GM12872 (cell line): ENCODE data around the gene PTGS1.

Experiments
- TF ChIP-seq, protein P1 (sequence below): IDR thresholded peaks from 3 replicates; pipeline ENCODE4 v1.5.1; 2011; ENCODE audit warnings: low read depth, mild to moderate bottlenecking, low read length, moderate library complexity; ENCODE audit not compliant: insufficient read depth

PTGS1 gene

DNA sequence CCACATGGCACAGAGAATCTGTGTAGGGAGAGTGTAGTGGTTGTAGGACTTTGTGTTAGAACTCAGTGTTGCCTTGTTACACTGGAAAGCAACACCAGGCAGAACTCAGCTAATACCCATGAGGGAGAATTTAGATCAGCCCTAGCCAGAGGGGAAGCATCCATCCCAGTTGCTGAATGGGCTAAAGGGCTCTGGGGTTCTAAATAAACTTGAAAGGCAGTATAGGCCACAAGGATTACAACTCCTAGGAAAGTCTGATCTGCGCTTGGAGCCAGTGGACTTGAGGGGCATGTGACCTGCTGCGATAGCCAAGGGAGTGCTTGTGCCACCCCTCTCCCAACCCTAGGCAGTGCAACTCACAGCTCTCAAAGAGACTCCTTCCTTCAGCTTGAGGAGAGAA lies 26.9 kb downstream of the PTGS1 start:
- TF ChIP-seq, protein P1, sequence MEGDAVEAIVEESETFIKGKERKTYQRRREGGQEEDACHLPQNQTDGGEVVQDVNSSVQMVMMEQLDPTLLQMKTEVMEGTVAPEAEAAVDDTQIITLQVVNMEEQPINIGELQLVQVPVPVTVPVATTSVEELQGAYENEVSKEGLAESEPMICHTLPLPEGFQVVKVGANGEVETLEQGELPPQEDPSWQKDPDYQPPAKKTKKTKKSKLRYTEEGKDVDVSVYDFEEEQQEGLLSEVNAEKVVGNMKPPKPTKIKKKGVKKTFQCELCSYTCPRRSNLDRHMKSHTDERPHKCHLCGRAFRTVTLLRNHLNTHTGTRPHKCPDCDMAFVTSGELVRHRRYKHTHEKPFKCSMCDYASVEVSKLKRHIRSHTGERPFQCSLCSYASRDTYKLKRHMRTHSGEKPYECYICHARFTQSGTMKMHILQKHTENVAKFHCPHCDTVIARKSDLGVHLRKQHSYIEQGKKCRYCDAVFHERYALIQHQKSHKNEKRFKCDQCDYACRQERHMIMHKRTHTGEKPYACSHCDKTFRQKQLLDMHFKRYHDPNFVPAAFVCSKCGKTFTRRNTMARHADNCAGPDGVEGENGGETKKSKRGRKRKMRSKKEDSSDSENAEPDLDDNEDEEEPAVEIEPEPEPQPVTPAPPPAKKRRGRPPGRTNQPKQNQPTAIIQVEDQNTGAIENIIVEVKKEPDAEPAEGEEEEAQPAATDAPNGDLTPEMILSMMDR = no peak

DNA sequence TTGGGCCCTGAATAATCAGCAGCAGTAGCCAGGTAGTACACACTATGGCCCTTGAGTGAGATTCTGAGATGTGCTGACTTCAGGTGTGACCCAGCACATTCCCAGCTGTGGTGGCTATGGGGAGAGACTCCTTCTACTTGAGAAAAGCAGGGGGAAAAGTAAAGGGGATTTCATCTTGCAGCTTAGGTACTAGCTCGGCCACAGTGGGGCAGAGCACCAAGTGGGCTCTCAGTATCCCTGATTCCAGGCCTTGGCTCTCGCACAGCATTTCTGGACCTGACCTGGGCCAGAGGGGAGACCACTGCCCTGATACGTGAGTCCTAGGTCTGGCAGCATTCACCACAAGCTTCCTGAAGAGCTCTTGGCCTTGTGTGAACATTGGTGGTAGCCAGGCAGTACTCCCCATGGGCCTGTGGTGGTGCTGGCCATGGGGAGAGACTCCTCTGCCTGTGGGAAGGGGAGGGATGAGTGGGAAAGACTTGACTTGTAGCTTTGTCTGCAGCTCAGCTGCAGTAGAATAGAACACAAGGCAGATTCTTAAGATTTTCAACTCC lies 27.6 kb downstream of the PTGS1 start:
- TF ChIP-seq, protein P1 = no peak

DNA sequence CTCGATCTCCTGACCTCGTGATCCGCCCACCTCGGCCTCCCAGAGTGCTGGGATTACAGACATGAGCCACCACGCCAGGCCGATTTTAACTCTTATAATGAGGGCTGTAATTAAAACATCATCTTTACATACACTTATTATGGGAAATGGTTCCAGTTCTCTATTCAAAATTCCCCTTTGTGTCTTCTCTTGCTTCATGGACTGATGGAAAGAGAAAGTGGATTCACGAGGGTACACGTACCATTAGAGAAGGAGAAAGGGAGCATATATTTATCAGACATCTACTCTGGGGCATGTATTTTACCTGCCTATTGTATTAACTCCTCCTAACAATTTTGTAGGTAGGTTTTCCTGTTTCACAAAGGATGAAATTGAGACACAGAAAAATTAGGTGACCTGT lies 31.1 kb downstream of the PTGS1 start:
- TF ChIP-seq, protein P1 = no peak

DNA sequence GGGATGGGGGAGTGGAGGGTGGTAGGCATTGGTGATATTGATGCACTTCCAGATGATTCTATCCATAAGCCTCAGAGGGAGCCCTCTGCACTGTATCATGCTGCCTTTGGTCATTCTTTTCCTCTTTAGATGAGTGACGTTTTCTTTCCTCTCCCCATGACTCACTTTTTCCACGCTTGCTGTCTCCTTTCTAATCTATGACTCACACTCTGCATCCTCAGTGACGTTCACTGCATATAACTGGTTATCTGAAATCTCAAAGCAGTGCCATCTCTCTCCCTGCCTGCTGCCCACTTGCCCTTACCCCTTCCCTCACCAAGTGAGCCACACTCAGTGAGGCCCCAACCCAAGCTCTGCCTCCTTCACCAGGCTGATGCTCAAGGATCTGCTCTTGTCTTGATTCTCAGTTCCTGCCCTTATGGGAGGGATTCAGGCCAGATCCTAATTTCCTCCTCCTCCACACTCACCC lies 31.6 kb downstream of the PTGS1 start:
- TF ChIP-seq, protein P1 = no peak

DNA sequence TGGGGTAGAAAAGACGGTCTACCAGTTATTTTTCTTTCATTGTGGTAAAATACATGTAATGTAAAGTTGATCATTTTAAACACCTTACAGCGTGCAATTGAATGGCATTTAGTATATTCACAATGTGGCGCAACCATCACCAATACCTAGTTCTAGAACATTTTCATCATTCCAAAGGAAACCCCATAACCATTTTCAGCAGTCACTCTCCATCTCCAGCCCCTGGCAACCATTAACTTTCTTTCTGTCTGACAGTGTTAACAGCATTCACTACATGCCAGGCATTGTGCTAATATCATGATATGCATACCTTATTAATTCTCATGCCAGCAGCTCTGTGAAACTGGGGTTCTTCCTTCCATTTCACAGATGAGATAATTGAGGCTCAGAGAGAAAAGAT lies 32.0 kb downstream of the PTGS1 start:
- TF ChIP-seq, protein P1 = no peak

DNA sequence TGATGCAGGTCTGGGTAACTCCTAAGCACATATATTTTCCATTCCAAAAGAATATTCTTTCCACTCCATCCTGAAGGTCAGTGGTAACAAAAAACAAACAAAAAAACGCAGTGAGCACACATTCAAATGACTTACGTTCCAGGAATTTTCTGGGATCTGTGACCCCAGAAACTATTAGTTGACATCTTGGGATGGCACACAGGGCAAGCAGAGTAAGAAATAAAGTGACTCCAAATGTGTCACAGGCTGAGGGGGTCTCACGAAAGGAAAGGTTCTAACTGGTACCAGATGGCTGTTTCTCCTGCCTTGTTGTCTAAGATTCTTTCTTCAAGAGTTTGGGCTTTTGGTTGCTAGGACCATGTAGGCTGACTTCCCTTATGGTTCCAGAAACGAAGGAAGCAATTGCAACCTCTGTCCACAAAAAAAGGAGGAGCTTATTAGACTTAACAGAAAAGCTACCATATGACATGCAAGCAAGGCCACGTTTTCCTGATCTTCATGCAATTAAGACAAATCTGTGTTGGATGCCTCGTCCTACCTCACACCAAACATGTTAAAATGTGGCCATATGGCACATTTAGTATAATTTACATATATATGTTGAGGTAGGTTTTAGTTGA lies 32.7 kb downstream of the PTGS1 start:
- TF ChIP-seq, protein P1 = no peak

DNA sequence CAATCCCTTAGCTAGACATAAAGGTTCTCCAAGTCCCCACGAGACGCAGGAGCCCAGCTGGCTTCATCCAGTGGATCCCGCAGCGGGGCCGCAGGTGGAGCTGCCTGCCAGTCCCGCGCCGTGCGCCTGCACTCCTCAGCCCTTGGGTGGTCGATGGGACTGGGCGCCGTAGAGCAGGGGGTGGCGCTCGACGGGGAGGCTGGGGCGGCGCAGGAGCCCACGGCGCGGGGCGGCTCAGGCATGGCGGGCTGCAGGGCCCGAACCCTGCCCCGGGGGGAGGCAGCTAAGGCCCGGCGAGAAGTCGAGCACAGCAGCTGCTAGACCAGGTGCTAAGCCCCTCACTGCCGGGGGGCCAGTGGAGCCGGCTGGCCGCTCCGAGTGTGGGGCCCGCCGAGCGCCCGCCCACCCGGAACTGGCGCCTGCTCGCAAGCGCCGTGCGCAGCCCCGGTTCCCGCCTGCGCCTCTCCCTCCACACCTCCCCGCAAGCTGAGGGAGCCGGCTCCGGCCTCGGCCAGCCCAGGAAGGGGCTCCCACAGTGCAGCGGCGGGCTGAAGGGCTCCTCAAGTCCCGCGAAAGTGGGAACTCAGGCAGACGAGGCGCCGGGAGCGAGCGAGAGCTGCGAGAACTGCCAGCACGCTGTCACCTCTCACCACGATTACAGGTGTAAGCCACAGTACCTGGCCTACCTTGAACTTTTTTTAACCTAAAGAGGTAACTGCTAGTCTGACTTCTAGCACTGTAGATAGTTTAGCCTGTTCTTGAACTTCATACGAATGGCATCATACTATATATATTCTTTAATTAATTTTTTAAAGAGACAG lies 35.5 kb downstream of the PTGS1 start:
- TF ChIP-seq, protein P1 = no peak
